C4-2B (cell line): ENCODE data around the gene HEYL.

Source experiments
- ZFX ChIP-seq: fragments of 450-650 bp; IDR thresholded peaks from 2 replicates; pipeline ENCODE4 v1.6.1; 2017
- TF ChIP-seq, protein P1 (sequence below): fragments of 450-650 bp; conservative IDR thresholded peaks from 2 replicates; pipeline ENCODE4 v1.5.1; 2017; ENCODE audit warnings: mild to moderate bottlenecking

GRCh38 chr1:39643705-39644104 lies 4.3 kb upstream of the HEYL start:
- TF ChIP-seq, protein P1, sequence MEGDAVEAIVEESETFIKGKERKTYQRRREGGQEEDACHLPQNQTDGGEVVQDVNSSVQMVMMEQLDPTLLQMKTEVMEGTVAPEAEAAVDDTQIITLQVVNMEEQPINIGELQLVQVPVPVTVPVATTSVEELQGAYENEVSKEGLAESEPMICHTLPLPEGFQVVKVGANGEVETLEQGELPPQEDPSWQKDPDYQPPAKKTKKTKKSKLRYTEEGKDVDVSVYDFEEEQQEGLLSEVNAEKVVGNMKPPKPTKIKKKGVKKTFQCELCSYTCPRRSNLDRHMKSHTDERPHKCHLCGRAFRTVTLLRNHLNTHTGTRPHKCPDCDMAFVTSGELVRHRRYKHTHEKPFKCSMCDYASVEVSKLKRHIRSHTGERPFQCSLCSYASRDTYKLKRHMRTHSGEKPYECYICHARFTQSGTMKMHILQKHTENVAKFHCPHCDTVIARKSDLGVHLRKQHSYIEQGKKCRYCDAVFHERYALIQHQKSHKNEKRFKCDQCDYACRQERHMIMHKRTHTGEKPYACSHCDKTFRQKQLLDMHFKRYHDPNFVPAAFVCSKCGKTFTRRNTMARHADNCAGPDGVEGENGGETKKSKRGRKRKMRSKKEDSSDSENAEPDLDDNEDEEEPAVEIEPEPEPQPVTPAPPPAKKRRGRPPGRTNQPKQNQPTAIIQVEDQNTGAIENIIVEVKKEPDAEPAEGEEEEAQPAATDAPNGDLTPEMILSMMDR: no peak
- TF ChIP-seq ZFX: no peak
